PC-9 (cell line): ENCODE measurements around the gene IP6K1. TPM values are rescaled to one million over a fixed set of nuclear protein-coding genes. Genes with fewer than 3 reads are reported as not detected.

Source experiments
- BruUV-seq: library from RNA; stranded (reverse); fragments of 400-500 nt; replicated peaks from 2 replicates; lab custom pipeline; 2021; lab: Mats Ljungman, UMichigan
- CTCF ChIA-PET: fragments of 300-600 bp; sonication (Branson Sonifier 250); formaldehyde crosslinking; loops from one replicate; lab custom pipeline; 2022; ENCODE audit warnings: antibody characterized with exemption; lab: Charles Lee
- POLR2A ChIA-PET: fragments of 300-600 bp; sonication (Branson Sonifier 250); formaldehyde crosslinking; loops from one replicate; lab custom pipeline; 2022; ENCODE audit warnings: antibody characterized with exemption; ENCODE audit not compliant: unreplicated experiment; lab: Charles Lee
- DNase-seq, 2 experiments: peaks; one replicate each; pipeline versions ENCODE4 v3.0.0 to v3.0.0-alpha.2; 2015 to 2022; ENCODE audit warnings: mixed read lengths in 1 of 2
- H2AFZ ChIP-seq: fragments of 200-600 bp; sonication (generic); 2 replicates; pipeline ENCODE4 v1.8.1; 2017; ENCODE audit warnings: antibody characterized with exemption
- H3F3A ChIP-seq: fragments of 200-600 bp; sonication (generic); 2 replicates; pipeline ENCODE4 v1.8.1; 2017; ENCODE audit warnings: antibody characterized with exemption, mild to moderate bottlenecking, low read depth; ENCODE audit not compliant: insufficient read depth
- H3K27ac ChIP-seq: fragments of 200-600 bp; sonication (generic); 2 replicates; pipeline ENCODE4 v1.6.1; 2016; ENCODE audit warnings: mixed run types
- H3K27me3 ChIP-seq: fragments of 200-600 bp; sonication (generic); 2 replicates; pipeline ENCODE4 v1.6.1; 2016; ENCODE audit warnings: low read depth, mixed run types; ENCODE audit not compliant: insufficient read depth
- H3K36me3 ChIP-seq: fragments of 200-600 bp; sonication (generic); 2 replicates; pipeline ENCODE4 v1.6.1; 2016; ENCODE audit warnings: low read depth, mixed run types
- H3K4me1 ChIP-seq: fragments of 200-600 bp; sonication (generic); replicated peaks from 2 replicates; pipeline ENCODE4 v1.6.1; 2016; ENCODE audit warnings: mixed run types; ENCODE audit not compliant: insufficient read depth
- H3K4me2 ChIP-seq: fragments of 200-600 bp; sonication (generic); 2 replicates; pipeline ENCODE4 v1.6.1; 2017; ENCODE audit warnings: mixed run types
- H3K4me3 ChIP-seq: fragments of 200-600 bp; sonication (generic); 2 replicates; pipeline ENCODE4 v1.6.1; 2016; ENCODE audit warnings: mixed run types
- H3K79me2 ChIP-seq: fragments of 200-600 bp; sonication (generic); 2 replicates; pipeline ENCODE4 v1.6.1; 2017; ENCODE audit warnings: low read depth, mixed run types
- H3K9me2 ChIP-seq: fragments of 200-600 bp; sonication (generic); 2 replicates; pipeline ENCODE4 v1.8.1; 2017; ENCODE audit warnings: mild to moderate bottlenecking; ENCODE audit not compliant: insufficient read depth
- H3K9me3 ChIP-seq: fragments of 200-600 bp; sonication (generic); 2 replicates; pipeline ENCODE4 v1.8.1; 2016; ENCODE audit warnings: low read depth; ENCODE audit not compliant: insufficient read depth
- H4K20me1 ChIP-seq: fragments of 200-600 bp; sonication (generic); 2 replicates; pipeline ENCODE4 v1.8.1; 2017; ENCODE audit not compliant: insufficient read depth
- EZH2 ChIP-seq: fragments of 200-600 bp; sonication (generic); IDR thresholded peaks from 2 replicates; pipeline ENCODE4 v1.8.0; 2017; ENCODE audit warnings: antibody characterized with exemption, low read depth
- intact Hi-C: fragments of 100-400 bp; cut with micrococcal nuclease; formaldehyde crosslinking; loops from one replicate; pipeline ENCODE4 v1.10.0; 2022; ENCODE audit not compliant: unreplicated experiment
- total RNA-seq: library from RNA; stranded (reverse); gene quantifications from 2 replicates; pipeline ENCODE4 v1.2.3, GENCODE V29; 2021
- TF ChIP-seq, protein P1 (sequence below): fragments of 200-600 bp; sonication (generic); conservative IDR thresholded peaks from 2 replicates; pipeline ENCODE4 v1.6.1; 2017; ENCODE audit warnings: mixed run types, antibody characterized with exemption, mild to moderate bottlenecking, moderate library complexity

IP6K1 gene
- total RNA-seq, 1 experiment from 2014 or later: 32.9 TPM

DNA sequence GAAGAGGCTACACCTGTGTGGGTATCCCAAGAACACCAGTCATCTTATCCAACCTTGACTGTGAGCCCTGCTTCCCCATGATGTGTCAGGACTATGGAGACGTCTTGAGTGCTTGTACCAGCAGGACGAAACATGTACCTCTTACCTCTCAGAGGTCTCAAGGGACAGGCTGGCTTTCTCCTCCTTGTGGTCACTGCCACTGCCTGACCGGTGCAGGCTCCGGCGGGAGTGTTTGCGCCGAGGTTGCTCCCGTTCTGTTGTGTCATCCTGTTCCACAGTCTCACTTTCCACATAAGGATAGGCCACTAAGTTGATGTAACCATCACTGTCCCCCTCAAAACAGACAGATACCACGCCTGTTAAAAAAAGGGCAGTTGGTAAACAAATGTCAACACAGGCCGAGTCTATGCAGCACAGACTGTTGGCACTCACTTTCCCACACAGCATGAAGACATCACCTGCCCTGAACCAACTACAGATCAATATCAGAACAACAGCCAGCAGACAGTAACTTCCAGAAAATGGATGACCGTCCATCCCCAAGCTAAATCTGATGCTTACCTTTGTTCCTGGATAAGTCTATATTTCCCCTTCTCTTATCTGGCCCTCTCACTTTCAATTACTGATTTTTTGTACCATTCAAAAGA lies 48.2 kb downstream of the IP6K1 start:
- Histone ChIP-seq H4K20me1 (no peaks in the 10 kb centered on the region), H3K79me2 (no peaks in the 10 kb centered on the region), H3K36me3 (0 out of 2 replicates have a peak, but pooled peaks cover 4% of the 10 kb centered on the region), H3K4me3 (no peak overlapping the region), H3K9me3 (no peaks in the 10 kb centered on the region), H2AFZ (no peak overlapping the region), H3K4me2 (no peak overlapping the region), H3K27me3 (no peaks in the 10 kb centered on the region), H3K27ac (no peak overlapping the region), H3F3A (no peaks in the 10 kb centered on the region), H3K9me2 (no peaks in the 10 kb centered on the region), H3K4me1 (no peaks in the 10 kb centered on the region)
- intact Hi-C loops: no loop called here
- no TSS peak for BruUV-seq
- DNase-seq: no peak
- TF ChIP-seq, protein P1, sequence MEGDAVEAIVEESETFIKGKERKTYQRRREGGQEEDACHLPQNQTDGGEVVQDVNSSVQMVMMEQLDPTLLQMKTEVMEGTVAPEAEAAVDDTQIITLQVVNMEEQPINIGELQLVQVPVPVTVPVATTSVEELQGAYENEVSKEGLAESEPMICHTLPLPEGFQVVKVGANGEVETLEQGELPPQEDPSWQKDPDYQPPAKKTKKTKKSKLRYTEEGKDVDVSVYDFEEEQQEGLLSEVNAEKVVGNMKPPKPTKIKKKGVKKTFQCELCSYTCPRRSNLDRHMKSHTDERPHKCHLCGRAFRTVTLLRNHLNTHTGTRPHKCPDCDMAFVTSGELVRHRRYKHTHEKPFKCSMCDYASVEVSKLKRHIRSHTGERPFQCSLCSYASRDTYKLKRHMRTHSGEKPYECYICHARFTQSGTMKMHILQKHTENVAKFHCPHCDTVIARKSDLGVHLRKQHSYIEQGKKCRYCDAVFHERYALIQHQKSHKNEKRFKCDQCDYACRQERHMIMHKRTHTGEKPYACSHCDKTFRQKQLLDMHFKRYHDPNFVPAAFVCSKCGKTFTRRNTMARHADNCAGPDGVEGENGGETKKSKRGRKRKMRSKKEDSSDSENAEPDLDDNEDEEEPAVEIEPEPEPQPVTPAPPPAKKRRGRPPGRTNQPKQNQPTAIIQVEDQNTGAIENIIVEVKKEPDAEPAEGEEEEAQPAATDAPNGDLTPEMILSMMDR: no peak
- no peak for TF ChIP-seq EZH2
- CTCF ChIA-PET: no interaction called here
- POLR2A ChIA-PET: no interaction called here

DNA sequence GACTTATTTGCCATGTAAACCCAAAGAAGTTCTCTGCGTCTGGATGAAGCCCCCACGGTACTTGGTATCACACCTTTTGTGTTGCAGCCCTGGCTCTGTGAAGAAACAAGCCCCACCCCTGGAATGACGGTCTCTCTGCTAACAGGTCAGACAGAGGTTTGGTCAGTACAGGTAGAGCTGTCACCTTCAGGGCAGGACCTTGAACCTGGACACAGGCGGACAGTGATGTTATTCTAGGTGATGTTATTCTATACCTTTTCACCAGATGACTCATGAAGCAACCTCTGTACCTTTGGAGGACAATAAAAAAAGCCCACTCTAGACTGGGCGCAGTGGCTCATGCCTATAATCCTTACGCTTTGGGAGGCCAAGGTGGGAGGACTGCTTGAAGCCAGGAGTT lies 51.6 kb downstream of the IP6K1 start:
- no peak overlapping the region for H3K4me2 ChIP-seq
- no peaks in the 10 kb centered on the region for H3K27me3 ChIP-seq
- H3K79me2 ChIP-seq: no peaks in the 10 kb centered on the region
- H3K4me3 ChIP-seq: no peak overlapping the region
- POLR2A ChIA-PET: no interaction called here
- intact Hi-C loops: no loop called here
- H3F3A ChIP-seq: 0 out of 2 replicates have a peak, but pooled peaks cover 3% of the 10 kb centered on the region
- H2AFZ ChIP-seq: no peak overlapping the region
- no peak overlapping the region for H3K27ac ChIP-seq
- no peaks in the 10 kb centered on the region; the same call in 1 of the 2 replicates for H4K20me1 ChIP-seq
- no peaks in the 10 kb centered on the region for H3K9me2 ChIP-seq
- H3K36me3 ChIP-seq: 0 out of 2 replicates have a peak, but pooled peaks cover 4% of the 10 kb centered on the region
- BruUV-seq: no TSS peak
- no peak for DNase-seq
- TF ChIP-seq, protein P1: no peak
- no peak for TF ChIP-seq EZH2
- CTCF ChIA-PET: no interaction called here
- H3K4me1 ChIP-seq: no peaks in the 10 kb centered on the region
- H3K9me3 ChIP-seq: no peaks in the 10 kb centered on the region

DNA sequence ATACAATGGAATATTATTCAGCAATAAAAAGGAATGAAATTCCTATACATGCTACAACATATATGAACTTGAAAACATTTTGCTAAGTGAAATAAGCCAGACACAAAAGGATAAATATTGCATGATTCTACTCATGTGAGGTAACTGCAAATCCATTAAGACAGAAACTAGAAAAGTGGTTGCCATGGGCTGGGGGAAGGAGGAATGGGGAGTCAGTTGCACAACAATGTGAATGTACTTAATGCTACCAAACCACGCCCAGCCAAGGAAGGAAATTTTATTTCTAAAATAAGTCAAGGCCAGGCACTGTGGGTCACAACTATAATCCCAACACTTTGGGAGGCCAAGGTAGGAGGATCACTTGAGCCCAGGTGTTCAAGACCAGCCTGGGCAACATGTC lies 52.8 kb downstream of the IP6K1 start:
- BruUV-seq: no TSS peak
- H3F3A ChIP-seq: 0 out of 2 replicates have a peak, but pooled peaks cover 3% of the 10 kb centered on the region
- CTCF ChIA-PET: no interaction called here

More for the DNA sequence above, 52.8 kb downstream of the IP6K1 start:
- H3K36me3 ChIP-seq: 0 out of 2 replicates have a peak, but pooled peaks cover 4% of the 10 kb centered on the region
- DNase-seq: no peak
- H2AFZ ChIP-seq: no peak overlapping the region
- H3K4me2 ChIP-seq: no peak overlapping the region
- TF ChIP-seq EZH2: no peak
- TF ChIP-seq, protein P1: no peak
- H3K4me3 ChIP-seq: no peak overlapping the region
- H3K9me3 ChIP-seq: no peaks in the 10 kb centered on the region
- no peaks in the 10 kb centered on the region for H3K27me3 ChIP-seq
- POLR2A ChIA-PET: interaction anchor here (0.5 kb wide), 1 partner anchor 10 kb away, joined by 3 read pairs; no protein-coding TSS in a partner anchor
- no peaks in the 10 kb centered on the region; the same call in 1 of the 2 replicates for H4K20me1 ChIP-seq
- no peaks in the 10 kb centered on the region for H3K9me2 ChIP-seq
- intact Hi-C loops: no loop called here
- no peaks in the 10 kb centered on the region for H3K79me2 ChIP-seq
- H3K4me1 ChIP-seq: no peaks in the 10 kb centered on the region
- no peak overlapping the region for H3K27ac ChIP-seq
